G401.6 (cell line): ENCODE data around the gene OR7A5.
"Not testable (repeated sequence)": the region's sequence is repeated elsewhere in the genome, so short reads cannot be mapped to it uniquely, and the experiment has no call there.

Experiments
- FAIRE-seq: peaks from 2 replicates; lab custom pipeline; 2012; peaks lifted over from hg19 to GRCh38; lab: Jason Lieb, UNC

Gene OR7A5

DNA sequence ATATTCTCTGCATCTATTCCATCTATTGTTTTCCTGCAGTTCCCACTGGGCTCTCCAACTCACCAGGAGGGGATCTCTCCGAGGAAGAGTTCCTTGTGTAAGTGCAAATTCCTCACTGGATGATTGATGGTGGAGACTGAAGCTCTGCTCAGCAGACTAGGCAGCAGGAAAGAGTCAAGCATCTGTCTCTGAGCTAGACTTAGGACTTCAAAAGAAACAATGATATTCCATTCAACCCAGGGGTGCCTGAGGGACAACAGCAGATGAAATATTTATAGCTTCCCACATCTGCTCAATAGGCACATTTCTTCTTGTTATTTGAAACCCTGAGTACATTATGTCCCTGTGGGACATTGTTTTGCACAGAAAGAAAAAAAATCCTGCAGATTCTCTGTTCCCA, at the start of gene OR7A5, which contains the start of gene OR7C1:
Gene OR7A5, minus strand, starts transcription at position 175 of the 400 bp plus-strand sequence. CDS start 6,944 bp downstream, outside the sequence.
Gene OR7C1, minus strand, starts transcription at position 175 of the 400 bp plus-strand sequence. CDS start 35,049 bp downstream, outside the sequence.
- FAIRE-seq = no peak

DNA sequence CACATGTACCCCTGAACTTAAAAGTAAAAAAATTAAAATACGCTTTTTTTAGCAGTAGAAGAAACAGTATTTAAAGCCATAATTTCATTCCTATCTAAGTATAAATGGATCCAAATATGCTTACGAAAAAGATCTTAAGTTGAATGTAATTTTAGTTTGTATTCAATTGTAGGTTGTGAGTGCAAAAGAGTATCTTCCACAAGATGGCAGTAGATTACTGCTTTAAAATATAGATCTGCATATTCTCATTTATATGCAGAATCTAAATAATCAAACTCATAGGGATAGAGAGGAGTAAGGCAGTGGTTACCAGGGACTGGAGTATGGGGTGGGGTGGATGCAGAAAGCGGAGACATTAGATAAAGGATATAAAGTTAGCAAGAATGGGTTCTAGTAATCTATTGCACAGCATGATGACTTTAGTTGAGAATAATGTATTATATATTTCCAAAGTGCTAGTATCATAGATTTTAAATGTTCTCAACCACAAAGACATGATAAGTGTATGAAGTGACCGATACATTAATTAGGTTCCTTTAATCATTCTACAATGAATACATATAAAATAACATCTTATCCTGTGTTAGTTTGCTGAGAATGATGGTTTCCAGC, 36.7 kb upstream of the OR7A5 start:
- FAIRE-seq = peak; percentile 87

DNA sequence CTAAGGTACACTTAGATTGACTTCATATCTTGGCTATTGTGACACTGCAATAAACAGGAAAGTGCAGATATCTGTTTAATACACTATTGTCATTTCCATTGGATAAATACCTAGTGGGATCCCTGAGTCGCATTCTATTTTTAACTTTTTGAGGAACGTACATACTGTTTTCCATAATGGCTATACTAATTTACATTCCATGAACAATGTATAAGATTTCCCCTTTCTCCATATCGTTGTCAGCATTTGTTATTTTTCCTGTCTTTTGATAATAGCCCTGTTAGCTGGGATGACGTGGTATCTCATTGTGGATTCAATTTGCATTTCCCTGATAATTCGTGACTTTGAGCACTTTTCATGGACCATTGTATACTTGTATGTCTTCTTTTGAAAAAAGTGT, 33.5 kb upstream of the OR7A5 start:
- no peak for FAIRE-seq

DNA sequence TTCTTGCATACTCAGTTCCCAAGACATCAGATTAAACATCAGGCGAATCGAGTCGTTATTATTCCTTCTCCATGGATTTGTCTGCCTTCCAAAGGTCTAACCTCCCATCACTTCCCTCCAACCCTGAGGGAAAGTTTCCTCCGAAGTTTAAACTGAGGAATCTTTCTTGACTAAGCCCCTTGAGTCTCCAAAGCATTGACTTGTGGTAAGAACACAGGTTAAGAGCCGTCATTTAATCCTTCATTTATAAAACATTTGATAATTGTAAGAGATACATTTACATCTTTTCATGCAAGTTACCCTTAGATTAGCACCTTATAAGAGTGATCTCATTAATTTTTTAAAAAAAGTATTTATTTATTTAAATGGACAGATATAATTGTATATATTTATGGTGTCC, 13.8 kb upstream of the OR7A5 start, which contains the start of gene OR7A10:
Gene OR7A10, minus strand, starts transcription at position 101 of the 400 bp plus-strand sequence. CDS start 7,045 bp downstream, outside the sequence.
- no peak for FAIRE-seq

DNA sequence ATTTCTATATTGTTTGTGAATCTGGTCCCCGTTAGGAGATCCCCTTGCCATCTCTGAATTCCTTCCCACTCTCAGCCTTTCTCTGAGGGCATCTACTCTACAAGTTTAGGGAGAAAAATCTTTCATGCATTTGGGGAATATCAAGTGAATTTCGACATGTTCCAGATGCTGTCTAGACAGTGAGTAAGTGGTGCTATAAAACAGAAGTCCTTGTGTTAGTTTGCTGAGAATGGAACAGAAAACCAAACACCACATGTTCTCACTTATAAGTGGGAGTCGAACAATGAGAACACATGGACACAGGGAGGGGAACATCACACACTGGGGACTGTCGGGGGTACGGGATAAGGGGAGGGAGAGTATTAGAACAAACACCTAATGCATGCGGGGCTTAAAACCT, 8.6 kb upstream of the OR7A5 start:
- FAIRE-seq = no peak

DNA sequence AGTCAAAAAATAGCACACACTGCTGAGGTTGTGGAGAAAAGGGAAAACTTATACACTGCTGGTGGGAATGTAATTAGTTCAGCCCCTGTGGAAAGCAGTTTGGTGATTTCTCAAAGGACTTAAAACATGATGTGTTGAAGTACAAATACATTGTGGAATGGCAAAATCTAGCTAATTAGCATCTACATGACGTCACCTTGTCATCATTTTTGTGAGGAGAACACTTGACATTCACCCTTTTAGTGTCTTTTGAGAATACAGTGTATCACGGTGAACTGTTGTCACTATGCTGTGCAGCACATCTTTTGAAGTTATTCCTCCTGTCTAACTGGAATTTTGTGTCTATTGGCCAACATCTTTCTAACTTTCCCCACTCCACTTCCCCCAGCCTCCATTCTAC, 8.2 kb upstream of the OR7A5 start:
- FAIRE-seq = no peak

DNA sequence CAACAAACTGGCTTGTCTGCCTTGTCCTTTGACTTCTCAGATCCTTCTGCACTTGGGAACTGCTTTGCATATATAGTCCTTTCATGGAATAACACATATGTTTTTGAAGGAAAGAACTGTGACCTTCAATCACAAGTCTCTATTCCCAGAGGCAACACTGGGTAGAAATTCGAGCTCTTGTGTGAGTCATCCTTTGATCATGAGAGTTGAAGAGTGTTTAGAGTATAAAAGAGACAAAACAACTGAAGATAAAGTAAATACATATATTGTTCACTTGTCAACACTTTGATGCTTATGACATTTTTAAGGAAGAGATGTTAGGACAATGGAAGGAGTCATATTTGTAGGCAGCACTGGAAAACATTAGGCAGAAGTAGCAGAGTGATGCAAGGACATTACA, 5.2 kb upstream of the OR7A5 start:
- no peak for FAIRE-seq

DNA sequence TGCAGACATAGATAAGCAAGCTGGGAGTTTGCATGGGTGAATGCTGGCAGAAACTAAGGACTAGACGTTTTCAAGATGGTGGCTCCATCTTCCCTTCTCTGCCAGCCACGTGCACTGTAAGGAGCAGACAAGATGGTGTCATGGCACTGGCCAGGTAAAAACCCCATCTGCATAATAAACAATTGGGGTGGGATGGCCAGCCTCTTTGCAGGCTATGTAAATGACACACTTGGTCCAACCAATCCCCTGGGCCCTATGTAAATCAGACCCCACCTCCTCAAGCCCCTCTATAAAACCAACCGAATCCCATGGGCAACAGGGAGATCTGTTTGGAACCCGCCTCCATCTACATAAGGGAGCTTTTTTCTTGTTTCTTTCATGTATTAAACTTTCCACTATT, 2.4 kb upstream of the OR7A5 start:
- no peak for FAIRE-seq

DNA sequence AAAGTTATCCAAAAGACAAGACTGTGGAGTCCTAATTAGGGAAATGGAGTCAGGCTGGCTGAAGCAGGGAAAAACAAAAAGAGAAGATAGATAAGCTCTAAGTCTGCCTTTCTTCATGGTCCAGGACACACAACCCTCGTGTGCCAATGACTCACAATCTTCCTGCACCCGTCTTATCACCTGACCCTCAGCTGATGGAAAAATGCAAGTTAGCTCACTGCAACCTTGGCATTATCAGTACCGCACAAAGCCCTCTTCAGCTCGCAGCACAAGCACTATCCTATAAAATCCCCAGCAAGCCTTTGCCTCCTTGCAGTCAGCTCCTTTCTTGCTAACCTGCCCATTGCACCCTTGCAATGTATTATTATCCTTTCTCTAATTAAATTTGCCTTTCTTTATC, 4.3 kb downstream of the OR7A5 start:
- no peak for FAIRE-seq

DNA sequence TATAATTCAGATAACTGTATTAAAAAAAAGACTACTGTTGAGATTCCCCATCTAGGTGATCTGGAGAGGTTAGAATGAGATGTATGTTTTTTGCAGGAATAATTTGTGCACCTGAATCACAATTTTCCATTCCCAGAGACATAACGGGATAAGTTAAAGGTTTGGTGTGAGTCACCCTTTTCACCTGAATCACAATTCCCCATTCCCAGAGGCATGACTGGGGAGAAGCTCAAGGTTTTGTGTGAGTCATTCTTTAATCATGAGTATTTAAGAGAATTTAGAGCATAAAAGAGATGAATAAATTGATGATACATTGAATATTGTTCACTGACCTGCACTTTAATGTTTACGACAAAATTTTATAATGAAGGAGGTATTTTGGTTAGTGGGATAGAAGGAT, 9.0 kb downstream of the OR7A5 start:
- no peak for FAIRE-seq

DNA sequence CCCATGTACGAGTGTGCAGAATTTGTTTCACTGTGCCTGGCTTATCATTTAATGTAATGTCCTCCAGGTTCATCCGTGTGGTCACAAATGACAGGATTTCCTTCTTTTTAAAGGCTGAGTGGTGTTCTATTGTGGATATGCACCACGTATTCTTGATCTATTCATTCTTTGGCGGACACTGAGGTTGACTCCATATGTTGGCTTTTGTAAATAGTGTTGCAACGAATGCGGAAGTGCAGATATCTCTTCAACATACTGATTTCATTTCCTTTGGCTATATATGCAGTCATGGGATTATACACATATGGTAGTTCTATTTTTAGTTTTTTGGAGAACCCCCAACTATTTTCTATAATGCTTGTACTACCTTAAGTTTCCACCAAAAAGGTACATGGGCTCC, 13.0 kb downstream of the OR7A5 start:
- FAIRE-seq = no peak

DNA sequence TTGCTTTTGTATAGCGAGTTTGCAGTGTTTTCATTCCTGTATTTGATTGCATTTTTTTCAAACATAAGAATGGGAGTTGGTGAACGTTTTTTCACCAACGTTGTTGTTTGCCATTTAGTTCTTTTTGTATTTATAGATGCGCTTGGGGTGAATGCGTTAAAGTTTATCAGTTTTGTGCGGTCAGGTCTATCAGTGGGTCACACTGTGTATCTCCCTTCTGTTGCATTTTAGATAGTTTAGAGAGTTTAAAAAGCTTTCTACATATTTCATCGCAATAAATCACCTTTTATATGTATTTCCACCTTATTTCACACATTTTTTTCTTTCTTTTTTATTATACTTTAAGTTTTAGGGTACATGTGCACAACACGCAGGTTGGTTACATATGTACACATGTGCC, 16.4 kb downstream of the OR7A5 start:
- FAIRE-seq = no peak

DNA sequence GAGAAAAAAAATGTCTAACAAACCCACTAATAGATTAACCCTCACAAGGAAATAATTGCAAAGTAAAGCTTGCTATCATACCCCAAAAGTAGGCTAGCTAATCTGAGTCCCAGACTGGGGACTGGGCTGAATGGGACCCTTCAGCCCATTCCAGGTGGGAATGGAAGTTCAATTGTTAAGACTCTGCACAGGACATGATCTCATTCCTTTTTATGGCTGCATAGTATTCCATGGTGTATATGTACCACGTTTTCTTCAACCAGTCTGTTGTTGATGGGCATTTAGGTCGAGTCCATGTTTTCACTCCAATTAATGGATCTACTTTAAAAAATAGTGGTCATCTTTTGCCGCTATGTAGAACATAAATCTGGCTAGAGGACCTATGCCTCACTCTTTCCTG, 17.9 kb downstream of the OR7A5 start:
- FAIRE-seq = no peak

DNA sequence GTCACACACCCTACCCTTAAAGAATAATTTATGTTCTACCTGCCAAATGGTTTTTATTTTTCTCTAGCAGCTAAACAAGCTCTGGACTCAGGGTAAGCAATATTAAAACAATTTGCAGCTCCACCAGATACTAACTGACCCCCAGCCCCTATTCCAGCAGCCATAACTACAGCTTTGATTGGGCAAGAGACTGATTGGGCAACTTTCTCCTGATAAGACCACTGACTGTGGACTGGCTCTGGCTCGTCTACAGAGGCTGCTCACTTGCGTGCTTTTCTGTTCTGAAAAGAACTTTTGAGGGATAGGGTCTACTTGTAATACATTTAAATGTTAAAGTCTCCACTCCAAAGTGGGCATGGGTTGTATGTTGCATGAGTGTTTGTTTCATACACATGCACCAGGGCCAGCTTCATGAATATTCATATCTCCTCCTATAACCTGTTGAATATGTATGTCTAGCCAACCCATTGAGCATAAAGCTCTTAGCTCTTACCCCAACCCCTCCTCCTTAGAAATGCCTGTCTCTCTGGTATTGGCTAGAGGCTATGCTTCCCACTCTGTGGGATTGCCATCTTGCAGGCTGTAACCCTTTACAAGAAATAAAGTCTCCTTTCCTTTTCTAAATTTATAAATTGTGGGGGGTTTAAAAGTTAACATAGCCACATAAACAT, 19.9 kb downstream of the OR7A5 start:
- no peak for FAIRE-seq

DNA sequence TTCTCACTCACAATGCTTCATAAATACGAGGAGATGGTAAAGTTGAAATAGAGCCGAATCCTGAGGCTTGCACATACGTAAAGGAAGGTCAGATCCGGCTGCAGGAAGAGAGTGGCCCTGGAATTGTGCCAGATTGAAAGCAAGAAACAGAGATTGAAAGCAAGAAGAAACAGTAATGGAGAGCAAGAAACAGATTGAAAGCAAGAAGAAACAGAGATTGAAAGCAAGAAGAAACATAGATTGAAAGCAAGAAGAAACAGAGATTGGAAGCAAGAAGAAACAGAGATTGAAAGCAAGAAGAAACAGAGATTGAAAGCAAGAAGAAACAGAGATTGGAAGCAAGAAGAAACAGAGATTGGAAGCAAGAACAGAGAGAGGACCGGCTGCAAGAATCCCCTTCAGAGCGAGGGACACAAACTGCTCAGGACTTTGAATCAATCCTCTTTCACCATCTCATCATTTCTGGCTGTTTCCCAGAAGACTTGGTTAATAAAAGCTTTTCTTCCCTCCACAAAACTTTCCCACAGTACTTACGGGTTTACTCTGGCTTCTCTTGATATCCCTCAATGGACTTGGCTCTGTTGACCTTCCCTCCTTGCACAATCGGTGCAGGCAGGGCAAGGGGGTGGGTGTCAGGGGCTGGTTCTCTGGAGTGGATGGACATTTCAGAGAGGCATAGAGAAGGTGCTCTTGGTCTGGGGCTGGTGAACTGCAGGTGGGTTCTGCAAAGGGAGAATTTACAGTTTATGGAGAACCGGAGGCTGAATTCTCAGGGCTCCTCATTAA, 25.5 kb downstream of the OR7A5 start:
- FAIRE-seq = no peak

DNA sequence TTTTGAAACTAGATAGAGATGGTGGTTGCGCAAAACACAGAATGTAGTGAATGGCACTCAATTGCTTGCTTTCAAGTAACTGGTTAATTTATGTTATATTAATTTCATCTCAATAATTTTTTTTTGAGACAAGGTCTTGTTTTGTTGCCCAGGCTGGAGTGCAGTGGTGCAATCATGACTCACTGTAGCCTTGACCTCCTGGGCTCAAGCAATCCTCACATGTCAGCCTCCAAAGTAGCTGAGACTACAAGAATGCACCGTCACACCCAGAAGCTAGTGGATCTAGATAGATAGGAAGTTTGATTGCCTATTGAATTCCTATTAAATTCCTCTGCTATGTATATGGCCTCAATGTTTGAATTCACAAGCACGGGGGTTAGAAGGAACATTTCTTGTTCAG, 30.2 kb downstream of the OR7A5 start:
- FAIRE-seq = no peak

DNA sequence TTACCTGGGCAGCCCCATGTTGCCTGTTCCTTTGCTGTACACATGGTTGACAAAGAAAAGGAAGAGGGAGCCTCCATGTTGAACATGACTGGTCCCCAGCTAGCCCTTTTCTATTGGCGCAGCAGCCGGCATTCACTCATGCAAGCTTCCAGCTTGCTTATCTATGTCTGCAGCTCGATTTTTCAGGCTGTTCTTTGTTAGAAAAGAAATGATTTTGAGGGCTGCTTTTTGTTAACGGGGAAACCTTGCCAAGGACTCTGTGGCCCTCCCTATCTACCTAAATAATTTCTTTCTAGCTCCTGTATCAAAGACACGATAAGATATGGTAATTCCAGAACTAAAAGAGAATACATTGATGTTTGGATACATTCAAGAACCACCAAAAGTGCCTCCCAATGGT, 36.2 kb downstream of the OR7A5 start:
- FAIRE-seq = no peak

DNA sequence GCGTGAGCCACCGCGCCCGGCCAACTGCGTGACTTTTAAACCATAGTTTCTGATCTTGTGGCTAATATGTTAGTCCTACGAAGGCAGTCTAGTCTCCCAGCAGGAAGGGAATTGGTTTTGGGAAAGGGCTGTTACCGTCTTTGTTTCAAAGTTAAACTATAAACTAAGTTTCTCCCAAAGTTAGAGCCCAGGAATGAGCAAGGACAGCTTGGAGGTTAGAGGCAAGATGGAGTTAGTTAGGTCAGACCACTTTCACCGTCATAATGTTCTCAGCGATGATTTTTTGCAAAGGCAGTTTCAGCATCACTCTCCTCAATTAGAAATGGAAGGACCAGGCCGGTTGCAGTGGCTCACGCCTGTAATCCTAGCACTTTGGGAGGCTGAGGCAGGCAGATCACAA, 39.0 kb downstream of the OR7A5 start:
- no peak for FAIRE-seq

DNA sequence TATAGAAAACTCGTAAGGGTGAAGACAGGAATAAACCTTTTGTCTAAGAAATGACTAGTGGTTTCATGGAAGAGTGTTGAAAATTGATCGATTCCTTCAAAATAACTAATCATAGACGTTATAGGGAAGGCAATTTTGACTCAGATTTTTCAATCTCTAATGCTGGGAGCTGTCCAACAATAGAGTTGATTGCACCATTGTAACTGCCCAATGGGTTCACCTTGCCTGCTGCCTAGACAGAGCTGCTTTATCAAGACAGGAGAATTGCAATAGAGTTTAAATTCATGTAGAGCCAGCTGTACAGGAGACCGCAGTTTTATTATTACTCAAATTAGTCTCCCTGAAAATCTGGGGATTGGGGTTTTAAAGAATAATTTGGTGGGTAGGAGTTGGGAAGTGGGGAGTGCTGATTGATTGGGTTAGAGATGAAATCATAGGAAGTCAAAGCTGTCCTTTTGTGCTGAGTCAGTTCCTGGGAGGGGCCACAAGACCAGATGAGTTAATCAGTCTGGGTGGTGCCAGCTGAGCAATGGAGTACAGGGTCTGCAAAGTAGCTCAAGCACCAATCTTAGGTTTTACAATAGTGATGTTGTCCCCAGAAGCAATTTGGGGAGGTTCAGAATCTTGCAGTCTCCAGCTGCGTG, 39.8 kb downstream of the OR7A5 start:
- FAIRE-seq = no peak

DNA sequence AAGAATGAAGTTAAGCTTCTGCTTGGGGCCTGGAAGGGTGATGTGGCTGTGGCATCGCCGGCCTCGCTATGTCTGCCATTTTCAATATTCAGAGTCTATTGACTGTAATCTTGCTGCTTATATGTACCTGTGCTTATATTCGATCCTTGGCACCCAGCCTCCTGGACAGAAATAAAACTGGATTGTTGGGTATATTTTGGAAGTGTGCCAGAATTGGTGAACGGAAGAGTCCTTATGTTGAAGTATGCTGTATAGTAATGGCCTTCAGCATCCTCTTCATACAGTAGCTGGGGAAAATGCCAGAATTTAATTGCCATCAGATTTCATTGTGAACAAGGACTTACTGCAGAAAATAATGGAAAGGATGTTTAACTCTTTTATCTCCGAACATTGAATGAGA, 42.7 kb downstream of the OR7A5 start:
- not testable (repeated sequence) for FAIRE-seq

DNA sequence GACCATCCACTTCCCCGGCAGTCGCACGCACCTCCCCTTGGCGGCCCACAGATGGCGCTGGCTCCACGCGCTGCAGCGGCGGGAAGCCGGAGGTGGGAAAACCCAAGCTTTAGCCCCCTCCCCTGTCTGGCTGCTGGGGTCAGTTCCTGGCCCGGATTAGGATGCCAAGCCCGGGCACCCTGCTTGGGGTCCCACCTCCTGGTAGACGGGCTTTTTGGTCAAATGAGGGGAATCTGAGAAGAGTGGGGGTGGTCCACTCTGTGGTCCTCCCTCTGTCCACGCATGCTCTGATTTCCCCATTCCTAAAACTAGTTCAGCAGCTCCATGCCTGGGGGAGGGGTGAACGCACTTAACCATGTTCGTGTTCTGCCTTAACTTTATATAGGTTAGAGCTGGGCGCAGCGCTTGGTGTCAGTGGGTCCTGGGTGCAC, 48.5 kb downstream of the OR7A5 start:
- FAIRE-seq = no peak

DNA sequence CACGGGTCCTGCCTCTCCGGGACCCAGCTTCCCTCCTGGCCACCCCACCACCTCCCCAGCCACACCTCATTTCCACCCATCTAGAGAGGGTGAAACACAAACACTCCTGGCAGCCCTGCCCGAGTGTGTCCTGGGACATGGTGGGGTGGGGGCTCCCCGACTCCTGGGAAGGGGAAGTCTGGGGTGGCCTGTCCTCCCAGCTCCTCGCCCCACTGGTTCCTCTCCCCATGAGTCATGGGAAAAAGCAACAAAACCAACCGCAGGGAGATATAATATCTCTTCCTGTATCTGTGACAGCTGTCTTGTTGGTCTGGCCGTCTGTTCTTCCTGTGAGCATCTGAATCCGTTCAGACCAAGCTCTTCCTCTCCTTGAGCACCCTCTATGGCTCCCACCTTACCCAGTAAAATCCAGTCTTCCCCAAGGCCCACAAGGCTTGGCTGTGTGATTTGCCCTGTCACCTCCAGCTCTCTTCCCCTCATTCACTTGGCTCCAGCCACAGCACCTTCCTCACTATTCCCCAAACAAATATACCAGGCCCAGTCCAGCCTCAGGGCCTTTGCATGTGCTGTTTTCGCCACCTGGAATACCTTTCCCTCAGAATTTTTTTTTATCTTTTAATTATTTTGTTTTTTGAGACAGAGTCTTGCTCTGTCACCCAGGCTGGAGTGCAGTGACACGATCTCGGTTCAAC, 49.7 kb downstream of the OR7A5 start:
- not testable (repeated sequence) for FAIRE-seq
